Urothelium cell line (cell line): ENCODE data around the gene TBC1D8.

Experiments used
- DNase-seq: peaks from one replicate; pipeline ENCODE4 v3.0.0; 2011; ENCODE audit warnings: low spot score, mixed read lengths
- FAIRE-seq: peaks from 2 replicates; lab custom pipeline; 2011; peaks lifted over from hg19 to GRCh38; lab: Jason Lieb, UNC

Gene TBC1D8

DNA sequence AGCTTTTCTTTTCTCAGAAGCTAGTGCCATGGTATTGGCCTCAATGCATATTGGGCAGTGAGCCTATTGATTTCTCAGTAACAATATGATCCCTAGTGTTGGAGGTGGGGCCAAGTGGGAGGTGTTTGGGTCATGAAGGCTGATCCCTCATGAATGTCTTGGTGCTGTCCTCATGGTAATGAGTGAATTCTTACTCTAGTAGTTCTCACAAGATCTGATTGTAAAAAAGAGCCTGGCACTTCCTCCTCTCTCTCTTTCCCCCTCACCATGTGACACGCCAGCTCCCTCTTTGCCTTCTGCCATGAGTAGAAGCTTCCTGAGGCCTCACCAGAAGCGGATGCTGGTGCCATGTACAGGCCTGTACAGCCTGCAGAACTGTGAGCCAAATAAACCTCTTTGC, 12.8 kb upstream of the TBC1D8 start:
- no peak for DNase-seq
- FAIRE-seq, result no peak

DNA sequence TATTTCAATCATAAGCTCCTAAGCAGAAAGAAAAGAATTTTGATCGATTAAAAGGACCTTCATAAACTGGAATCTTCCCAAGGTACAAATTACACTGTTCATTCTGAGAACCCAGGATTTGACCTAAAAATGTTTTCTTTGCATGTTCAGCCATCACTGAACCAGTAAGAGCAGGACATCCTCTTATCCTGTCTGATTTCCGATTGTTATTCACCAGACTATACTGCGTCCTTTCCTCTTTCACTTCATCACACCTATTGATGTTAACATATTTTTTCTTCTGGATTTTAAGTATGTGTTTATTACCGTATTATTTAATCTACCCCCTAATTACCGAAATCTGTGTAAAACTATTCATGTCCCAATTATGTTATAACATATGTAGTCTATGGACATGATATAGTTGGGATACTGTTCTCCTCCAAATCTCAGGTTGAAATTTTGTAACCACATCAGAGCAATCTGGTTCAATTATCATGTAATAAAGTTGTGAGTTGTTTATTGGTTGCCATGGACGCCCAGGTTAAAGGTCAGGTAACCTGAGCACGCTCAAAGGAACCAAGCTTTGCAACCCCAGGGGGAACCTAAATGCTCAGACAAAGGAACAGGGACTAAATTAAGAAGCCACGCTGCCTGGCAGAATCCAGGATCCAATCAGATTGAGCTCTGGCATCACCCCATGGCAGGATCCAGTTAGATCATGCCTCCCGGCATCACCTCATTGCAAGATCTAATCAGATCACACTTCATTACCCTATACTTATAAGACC, 11.6 kb upstream of the TBC1D8 start:
- DNase-seq (no peak), FAIRE-seq (no peak)

DNA sequence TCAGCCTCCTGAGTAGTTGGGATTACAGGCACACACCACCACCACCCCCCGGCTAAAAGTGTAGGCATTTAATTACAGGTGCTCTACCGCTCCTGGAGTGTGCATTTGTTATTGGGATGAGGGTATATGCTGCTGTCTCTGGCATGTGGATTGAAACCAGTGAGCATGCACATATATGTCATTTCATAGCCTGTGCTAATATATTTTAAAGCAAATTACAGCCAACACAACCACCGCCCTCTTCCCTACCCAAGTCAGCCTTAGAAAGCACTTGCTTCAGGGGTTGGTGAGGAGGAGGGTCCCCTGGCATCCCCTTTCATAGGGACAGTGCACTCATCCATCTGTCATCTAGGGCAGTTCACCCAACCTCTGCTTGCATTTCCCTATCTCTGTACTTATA, 10.5 kb upstream of the TBC1D8 start:
- no peak for FAIRE-seq
- no peak for DNase-seq

DNA sequence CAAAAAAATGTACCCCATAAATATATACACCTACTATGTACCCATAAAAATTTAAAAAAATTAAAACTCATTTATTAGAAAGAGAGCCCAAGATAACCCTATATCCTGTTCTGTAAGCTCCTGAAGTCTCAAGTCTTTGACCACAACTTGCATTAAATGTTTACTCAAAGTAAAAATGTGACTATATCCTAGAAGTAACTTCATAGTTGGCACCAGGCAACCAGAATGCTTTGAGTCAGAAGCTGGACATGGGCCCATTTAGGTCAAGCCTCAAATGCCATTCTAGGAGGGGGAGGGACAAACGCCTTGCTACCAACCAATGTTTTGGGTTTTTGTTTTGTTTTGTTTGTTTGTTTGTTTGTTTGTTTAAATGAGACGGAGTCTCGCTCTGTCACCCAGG, 9.3 kb upstream of the TBC1D8 start:
- peak; percentile 60 for DNase-seq
- FAIRE-seq, result no peak

DNA sequence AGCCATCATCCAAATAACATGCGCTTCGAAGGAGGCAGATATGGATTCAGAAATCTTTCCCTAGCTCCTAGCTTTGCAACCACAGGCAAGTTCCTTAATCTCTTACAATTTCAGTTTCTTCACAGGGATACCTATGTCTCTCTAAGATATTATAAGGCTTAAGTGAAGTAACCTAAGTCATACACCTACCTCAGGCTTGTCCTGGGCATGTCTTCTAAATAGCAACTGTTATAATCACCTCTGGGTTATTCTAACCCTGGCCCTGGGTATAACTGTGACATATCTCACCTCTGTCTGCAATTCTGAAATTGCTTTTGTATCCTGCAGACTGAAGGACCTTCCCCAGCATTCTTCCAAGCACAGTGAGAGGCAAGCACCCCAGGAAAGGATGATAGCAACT, 8.3 kb upstream of the TBC1D8 start:
- no peak for FAIRE-seq
- no peak for DNase-seq

DNA sequence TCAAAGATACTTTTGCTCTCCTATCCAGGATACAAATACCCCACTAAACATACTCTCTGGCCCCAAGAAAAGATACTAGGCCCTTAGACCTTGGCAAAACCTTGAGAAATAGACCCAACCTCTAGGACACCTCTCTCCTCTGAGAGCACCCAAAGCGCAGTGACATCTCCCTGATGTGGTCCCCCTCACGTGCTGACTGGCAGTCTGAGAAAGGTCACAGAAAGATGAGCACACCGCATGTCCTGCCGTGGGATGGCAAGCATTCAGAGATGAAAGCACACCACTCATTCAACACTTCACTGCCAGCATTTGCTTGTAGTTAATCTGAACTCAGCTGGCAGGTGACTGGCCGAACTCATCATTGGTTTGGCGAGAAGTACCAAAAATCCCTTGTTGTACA, 6.1 kb upstream of the TBC1D8 start:
- DNase-seq, result no peak
- FAIRE-seq, result no peak

DNA sequence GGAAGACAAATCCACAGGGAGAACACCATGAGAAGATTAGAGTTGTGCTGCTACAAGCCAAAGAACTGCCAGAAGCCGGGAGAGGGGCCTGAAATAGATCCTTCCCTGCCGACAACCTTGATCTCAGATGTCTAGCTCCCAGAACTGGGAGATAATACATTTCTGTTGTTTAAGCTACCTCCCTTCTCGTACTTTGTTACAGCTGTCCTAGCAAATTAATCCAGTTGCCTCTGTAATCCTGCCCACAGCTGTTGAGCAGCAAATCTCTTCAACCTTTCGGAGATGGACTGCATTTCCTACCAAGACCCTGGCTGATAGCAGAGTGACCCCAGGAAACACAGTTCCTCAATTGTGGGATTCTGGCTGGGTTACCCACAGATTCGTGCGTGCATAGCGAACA, 2.6 kb upstream of the TBC1D8 start:
- DNase-seq (no peak), FAIRE-seq (no peak)

DNA sequence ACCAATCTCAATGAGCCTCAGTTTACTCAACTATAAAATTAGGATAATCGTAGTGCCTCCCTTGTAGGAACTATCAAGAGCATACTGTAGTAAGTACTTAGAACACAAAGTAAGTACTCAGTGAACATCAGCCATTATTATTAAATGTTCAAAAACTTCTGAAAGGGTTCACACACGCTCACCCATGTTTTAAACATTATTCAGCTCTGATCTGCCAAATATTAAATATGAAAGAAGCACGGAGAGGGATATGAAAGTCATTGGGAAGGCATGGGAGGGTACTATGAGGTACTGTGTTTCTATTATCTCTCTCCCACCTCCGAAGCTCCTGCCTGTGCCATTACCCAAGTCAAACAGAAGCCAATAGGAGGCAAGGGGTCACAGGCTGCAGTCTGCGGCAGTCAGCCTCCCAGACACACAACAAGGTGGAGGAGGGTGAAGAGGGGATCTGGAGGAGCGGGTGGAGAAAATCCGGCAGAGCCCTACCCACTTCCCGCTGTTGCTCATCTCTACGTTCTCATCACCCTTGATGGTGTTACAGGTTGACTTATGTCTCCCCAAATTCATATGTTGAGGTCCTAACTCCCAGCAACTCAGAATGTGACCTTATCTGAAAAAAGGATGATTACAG, 2.0 kb upstream of the TBC1D8 start:
- FAIRE-seq (no peak), DNase-seq (no peak)

DNA sequence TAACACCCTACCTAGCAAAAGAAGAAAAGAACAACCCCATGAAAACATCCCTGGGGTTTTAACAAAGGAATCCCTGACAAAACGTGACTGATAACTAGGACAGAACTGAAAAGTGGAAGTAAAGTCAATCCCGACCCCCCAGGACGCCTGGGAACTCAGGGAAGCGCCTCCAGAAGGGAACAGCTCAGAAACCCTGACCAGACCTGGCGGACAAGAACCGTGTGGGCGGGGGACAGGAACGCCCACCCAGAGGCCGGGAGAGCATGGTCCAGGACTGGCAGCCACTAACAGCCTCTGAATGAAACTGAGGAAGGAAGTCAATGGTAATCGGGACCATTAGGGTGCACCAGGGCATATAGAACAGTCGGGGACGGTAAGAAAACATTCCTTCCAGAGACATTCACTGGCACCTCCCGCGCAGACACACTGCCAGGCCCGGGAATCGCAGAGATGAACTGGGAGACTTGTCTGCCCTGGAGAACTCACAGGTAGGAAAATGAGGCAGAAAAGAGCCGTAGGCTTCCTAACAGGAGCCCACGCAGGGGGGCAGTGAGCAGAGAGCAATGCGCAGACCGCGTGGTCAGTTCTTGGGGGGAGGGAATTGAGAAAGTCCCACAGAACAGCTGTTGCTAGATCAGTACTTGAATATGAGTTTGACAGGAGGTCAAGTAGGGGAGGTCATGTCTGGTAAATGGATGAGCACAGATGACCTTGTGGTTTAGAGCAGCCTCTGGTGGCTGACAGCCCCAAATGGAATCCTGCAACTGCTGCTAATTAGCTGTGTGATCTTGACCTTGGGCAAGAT, 1.3 kb upstream of the TBC1D8 start:
- DNase-seq, result peak; percentile 32
- no peak for FAIRE-seq

DNA sequence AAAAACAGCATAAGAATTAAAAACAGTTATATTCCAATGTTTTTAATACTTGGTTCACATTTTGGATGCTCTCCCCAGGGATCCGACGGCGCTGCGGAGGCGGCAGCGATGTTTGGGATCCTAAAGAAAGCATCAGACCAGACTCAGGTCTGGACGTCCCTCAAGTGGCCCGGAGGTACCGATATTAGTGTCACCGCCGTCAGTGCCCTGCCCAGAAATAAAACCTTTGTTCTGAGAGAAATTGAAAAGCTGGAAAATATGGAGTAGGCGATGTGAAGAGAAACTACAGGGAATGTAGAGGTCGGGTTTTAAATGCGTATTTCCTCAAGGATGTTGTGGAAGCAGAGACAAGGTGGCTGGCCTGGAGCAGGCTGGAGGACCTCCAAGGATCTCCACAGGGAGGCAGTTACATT, 683 bp upstream of the TBC1D8 start:
- no peak for FAIRE-seq

DNA sequence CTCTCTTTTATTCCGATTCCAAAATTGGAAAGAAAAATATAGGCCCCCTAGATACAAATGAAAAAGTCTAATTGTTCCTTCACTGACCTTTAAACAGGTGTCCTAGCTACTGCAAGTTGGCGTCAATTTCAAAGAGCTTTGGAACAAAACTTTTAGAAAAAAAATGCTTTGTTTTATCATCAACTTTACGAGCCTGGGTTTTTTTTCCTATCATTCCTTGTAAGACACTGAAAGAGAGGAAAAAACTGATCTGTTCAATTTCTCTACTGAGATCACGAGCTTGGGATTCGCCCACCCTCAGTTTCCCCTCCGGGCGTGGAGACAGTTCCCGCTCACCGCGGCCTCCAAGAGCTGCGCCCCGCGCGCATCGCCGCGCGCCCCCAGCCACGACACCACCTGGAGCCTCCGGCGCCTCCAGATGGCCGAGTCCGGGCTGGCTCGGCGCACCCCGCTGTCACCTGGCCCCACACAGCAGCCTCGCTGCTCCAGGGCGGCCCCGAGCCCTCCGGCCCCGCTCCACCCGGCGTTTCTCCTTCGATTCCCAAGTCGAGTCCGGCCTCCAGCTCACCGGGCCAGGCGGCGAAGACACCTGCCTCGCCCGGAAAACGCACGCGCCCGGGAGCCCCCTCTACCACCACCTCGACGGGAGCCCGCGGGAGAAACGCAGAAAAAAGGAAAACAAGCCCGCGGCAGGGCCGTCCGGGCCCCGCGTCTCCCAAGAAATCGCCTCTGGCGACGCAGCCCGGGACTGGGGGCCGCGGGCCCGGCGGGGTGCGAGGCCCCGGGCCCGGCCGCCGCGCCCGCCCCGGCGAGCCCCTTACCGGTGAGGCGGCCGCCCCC, 656 bp downstream of the TBC1D8 start:
- DNase-seq (peak; percentile 67), FAIRE-seq (no peak)

More for the DNA sequence above, 683 bp upstream of the TBC1D8 start:
- DNase-seq, result no peak

DNA sequence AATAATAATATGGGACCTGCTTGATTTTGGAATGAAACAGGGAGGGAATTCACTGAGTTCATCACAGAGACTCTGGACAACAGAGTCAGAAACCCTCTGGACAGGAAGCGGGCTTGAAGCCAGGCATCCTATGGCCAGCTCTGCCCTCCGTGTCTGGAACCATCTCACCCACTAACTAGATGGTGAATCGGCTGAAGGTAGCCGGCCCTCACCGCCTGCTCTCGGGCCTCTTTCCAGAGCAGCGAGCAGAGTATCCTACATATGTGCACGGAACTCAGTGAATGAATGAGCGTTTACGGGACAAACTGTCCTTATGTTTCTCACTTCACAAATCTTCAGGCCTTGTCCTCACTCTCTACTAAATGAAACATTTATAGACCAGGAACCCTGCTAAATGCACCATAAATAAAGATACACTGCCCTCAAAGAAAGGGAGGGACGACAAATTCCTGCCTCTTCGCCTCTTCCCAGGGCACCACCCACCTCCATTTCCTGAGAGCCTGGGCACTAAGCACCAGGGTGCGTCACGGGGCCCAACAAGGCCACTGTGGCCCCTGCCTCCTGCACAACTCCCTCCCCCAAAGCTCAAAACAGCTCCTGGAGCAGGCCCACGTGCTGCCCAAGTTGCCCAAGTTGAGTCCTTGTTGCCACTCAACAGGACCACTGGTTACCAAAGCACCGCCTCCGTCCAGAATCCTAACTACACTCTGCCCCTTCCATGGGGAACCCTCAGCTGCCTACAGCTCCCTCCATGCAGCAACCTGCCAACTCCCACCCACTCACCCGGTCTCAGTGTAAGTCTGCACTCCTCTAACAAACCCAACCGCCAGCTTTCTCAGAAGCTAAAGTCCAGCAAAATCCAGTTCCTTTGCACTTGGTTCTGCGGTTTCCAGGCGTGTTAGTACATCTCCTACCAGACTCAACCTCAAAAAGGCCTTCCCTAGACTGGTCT, 1.7 kb downstream of the TBC1D8 start:
- peak; percentile 9 for FAIRE-seq
- DNase-seq, result no peak

DNA sequence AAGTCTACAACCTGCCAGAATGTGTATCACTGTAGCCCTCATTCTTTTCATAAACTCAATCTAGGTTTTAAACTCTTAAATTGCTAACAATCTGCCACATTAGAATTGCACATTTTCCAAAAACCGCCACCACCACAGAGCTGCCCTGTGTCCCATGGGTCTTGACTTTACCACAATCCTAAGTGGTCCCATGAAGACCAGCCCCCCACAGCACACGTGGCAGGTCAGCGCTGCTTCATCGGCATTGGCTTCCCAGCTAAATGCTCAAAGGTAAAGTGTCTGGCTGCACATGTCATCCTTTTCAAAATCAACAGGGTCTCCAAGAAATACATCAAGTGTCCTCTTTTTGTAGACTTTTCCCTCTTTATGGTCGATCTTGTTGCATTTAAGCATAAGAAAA, 2.4 kb downstream of the TBC1D8 start:
- FAIRE-seq, result no peak
- DNase-seq, result no peak

DNA sequence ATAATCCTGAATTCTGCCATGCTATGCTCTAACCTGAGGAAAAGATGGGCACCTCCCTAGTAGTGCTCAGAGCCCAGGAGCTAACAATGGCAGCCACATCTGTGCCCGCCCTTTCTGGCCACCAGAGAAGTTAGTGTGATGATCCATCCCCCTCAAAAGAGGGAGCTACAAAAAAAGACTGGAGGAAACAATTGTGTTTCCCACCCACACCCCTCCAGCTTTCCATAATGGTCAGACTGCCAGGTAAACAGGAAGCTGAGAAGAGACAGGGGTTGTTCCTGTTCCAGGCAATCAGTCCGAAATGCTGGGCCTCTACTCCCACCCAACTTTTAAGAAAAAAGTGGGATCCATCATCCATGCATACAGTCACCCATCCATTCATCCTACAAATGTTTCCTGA, 3.2 kb downstream of the TBC1D8 start:
- no peak for DNase-seq
- FAIRE-seq, result no peak

DNA sequence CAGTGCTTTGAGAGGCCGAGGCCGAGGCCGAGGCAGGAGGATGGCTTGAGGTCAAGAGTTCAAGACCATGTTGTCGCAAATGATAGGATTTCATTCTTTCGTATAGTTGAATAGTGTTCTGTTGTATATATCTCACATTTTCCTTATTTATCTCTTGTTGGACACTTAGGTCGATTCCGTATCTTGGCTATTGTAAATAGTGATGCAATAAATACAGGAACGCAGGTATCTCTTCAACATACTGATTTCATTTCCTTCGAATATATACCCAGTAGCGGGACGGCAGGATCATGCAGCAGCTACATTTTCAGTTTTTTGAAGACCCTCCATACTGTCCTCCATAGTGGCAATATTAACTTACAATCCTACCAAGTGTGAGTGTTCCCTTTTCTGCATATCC, 4.1 kb downstream of the TBC1D8 start:
- DNase-seq, result no peak
- FAIRE-seq, result no peak

DNA sequence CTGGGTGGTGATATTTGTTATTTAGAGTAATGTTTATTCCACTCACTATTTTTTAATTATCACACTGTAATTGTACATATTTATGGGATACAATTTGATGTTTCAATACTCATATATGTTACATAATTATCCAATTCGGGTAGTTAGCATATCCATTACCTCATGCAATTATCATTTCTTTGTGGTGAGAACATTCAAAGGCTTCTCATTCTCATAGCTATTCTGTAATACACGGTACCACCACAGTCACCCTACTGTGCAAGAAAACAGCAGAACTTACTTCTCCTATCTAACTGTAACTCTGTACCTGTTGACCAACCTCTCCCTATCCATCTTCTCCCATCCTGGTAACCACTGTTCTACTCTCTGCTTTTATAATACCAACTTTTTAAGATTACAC, 4.6 kb downstream of the TBC1D8 start:
- DNase-seq (no peak), FAIRE-seq (no peak)

DNA sequence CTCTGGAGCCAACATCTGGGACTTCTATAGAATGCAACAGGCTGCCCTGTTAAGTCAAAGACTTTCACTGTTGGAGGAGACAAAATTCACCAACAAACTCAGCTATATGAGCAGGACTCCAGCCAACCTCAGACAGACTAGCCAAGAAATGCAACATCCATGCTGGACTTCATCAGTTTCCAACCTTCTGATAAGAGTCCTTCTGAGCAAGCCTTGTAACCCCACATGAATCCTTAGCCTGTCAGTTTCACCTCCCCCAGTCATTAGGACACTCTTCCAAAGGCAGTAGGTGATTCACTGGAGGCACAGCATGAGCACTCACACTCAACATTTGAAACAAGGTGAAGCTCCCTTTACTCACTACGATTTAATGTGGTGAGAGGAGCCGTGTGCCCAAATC, 5.8 kb downstream of the TBC1D8 start:
- DNase-seq, result no peak
- FAIRE-seq, result no peak

DNA sequence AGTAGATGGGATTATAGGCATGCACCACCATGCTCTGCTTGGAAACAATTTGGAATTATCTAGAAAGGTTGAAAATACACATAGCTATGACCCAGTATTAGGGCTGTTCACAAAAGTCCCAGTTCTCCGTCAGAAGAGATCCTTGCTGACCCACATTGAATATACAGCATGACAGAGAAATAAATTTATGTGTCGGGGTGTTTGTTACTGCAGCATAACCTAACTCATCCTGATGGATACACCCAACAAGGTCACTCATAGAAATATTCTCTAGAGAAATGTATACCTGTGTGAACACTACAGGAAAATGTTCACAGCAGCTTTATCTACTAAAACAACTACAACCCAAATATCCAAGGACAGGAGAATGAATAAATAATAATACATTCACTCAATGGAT, 9.0 kb downstream of the TBC1D8 start:
- DNase-seq, result no peak
- FAIRE-seq, result no peak

DNA sequence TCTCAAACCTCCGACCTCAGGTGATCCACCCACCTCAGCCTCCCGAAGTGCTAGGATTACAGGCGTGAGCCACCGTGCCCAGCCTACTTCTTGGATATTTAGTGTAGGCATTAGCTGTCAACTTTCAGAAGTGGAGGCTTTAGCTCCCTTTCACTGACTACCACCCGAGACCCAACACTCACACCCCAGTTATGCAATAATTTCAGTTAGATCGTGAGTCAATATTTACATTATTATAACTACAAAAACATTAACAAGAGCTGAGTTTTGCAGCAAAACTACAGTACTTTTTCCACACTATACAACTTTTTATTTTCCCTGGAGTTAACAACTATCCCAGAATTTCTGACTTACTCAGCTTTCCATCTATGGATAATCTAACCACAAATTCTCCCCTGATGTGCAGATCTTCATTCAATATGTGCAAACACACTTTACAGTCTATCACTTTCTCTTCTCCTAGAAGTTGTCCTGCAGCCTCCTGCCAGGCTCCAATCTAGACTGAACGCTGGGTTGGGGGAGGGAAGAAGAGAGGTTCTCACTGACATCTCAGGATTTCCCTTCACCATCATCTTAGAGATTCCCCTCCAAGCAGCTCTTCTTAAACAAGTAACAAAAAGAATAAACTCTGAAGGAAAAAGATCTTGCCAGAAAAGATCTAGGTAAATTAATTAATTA, 10.1 kb downstream of the TBC1D8 start:
- FAIRE-seq, result no peak
- DNase-seq, result no peak
